GM12875 (cell line): ENCODE results near the gene ASPDH.

ENCODE experiments used
- H3K4me3 ChIP-seq: one replicate; pipeline ENCODE4 v1.5.1; 2011; ENCODE audit warnings: low read depth, low read length, control low read depth
- CTCF ChIP-seq: IDR thresholded peaks from 2 replicates; pipeline ENCODE4 v1.5.1; 2011; ENCODE audit warnings: low read depth, mild to moderate bottlenecking, control low read depth, inconsistent platforms, low read length, moderate library complexity, borderline replicate concordance; ENCODE audit not compliant: insufficient read depth

The ASPDH gene

GRCh38 chr19:50465000-50465399, 48.7 kb downstream of the ASPDH start:
- no peak overlapping the region for H3K4me3 ChIP-seq
- no peak for TF ChIP-seq CTCF

- TF ChIP-seq CTCF: no peak
- H3K4me3 ChIP-seq: no peak overlapping the region
These were observed 49.4 kb downstream of the ASPDH start for GRCh38 chr19:50464348-50464747.

- TF ChIP-seq CTCF: no peak
- no peak overlapping the region for H3K4me3 ChIP-seq
These were observed 50.7 kb downstream of the ASPDH start for GRCh38 chr19:50462970-50463369.
